MM.1S (cell line): Measurements from ENCODE around the gene MRPL52.
A peak's percentile ranks its signal among the peaks of the same experiment; 100 is the strongest.
"Not testable (repeated sequence)": the region's sequence is repeated elsewhere in the genome, so short reads cannot be mapped to it uniquely, and the experiment has no call there.

Source experiments
- DNase-seq: peaks from one replicate; pipeline ENCODE4 v3.0.0-alpha.2; 2015
- H2AFZ ChIP-seq: fragments of 300-600 bp; sonication (generic); 2 replicates; pipeline ENCODE4 v1.6.0; 2016; ENCODE audit warnings: antibody characterized with exemption, low read length
- H3F3A ChIP-seq: fragments of 300-600 bp; sonication (generic); 2 replicates; pipeline ENCODE4 v1.6.1; 2016; ENCODE audit warnings: mild to moderate bottlenecking, antibody characterized with exemption, low read length, moderate library complexity, mixed read lengths; ENCODE audit not compliant: insufficient read depth
- H3K27ac ChIP-seq: fragments of 300-600 bp; sonication (generic); 2 replicates; pipeline ENCODE4 v1.5.1; 2016; ENCODE audit warnings: mild to moderate bottlenecking, low read length
- H3K27me3 ChIP-seq: fragments of 300-600 bp; sonication (generic); replicated peaks from 2 replicates; pipeline ENCODE4 v1.6.0; 2016; ENCODE audit warnings: low read length; ENCODE audit not compliant: insufficient read depth
- H3K36me3 ChIP-seq: fragments of 300-600 bp; sonication (generic); replicated peaks from 2 replicates; pipeline ENCODE4 v1.6.1; 2016; ENCODE audit warnings: mild to moderate bottlenecking, low read length, mixed read lengths; ENCODE audit not compliant: insufficient read depth
- H3K4me1 ChIP-seq: fragments of 300-600 bp; sonication (generic); 2 replicates; pipeline ENCODE4 v1.6.1; 2016; ENCODE audit warnings: low read length, mixed read lengths
- H3K4me2 ChIP-seq: fragments of 300-600 bp; sonication (generic); 2 replicates; pipeline ENCODE4 v1.6.0; 2016; ENCODE audit warnings: low read depth, low read length
- H3K4me3 ChIP-seq: fragments of 300-600 bp; sonication (generic); 2 replicates; pipeline ENCODE4 v1.5.1; 2016; ENCODE audit warnings: low read length, mixed read lengths
- H3K79me2 ChIP-seq: fragments of 300-600 bp; sonication (generic); 2 replicates; pipeline ENCODE4 v1.6.1; 2016; ENCODE audit warnings: mixed run types, low read length, mixed read lengths
- H3K9ac ChIP-seq: fragments of 300-600 bp; sonication (generic); 2 replicates; pipeline ENCODE4 v1.6.1; 2016; ENCODE audit warnings: low read length, mixed read lengths
- H3K9me2 ChIP-seq: fragments of 300-600 bp; sonication (generic); replicated peaks from 2 replicates; pipeline ENCODE4 v1.6.1; 2016; ENCODE audit warnings: mild to moderate bottlenecking, low read length, mixed read lengths; ENCODE audit not compliant: insufficient read depth
- H3K9me3 ChIP-seq: fragments of 300-600 bp; sonication (generic); replicated peaks from 2 replicates; pipeline ENCODE4 v1.6.1; 2016; ENCODE audit warnings: mild to moderate bottlenecking, low read length, mixed read lengths; ENCODE audit not compliant: insufficient read depth
- H4K20me1 ChIP-seq: fragments of 300-600 bp; sonication (generic); 2 replicates; pipeline ENCODE4 v1.6.1; 2016; ENCODE audit warnings: mild to moderate bottlenecking, low read length, moderate library complexity, mixed read lengths; ENCODE audit not compliant: insufficient read depth
- EZH2 ChIP-seq: fragments of 300-600 bp; sonication (generic); optimal IDR thresholded peaks from 2 replicates; pipeline ENCODE3; 2017; ENCODE audit warnings: low read depth, mild to moderate bottlenecking, antibody characterized with exemption, low read length, mixed read lengths
- EZH2phosphoT487 ChIP-seq: fragments of 300-600 bp; sonication (generic); IDR thresholded peaks from 2 replicates; pipeline ENCODE4 v1.6.1; 2018; ENCODE audit warnings: antibody characterized with exemption, low read length
- TF ChIP-seq, protein P1 (sequence below): fragments of 300-600 bp; sonication (generic); IDR thresholded peaks from 2 replicates; pipeline ENCODE4 v1.5.1; 2016; ENCODE audit warnings: antibody characterized with exemption, low read length, mixed read lengths

MRPL52 gene

GRCh38 chr14:22849212-22849819 is 19.6 kb downstream of the MRPL52 start:
- Histone ChIP-seq H3K36me3 (no peaks in the 10 kb centered on the region), H2AFZ (no peak overlapping the region), H3K27me3 (no peaks in the 10 kb centered on the region), H3K9me2 (no peaks in the 10 kb centered on the region), H3K9me3 (no peaks in the 10 kb centered on the region), H3K4me3 (no peak overlapping the region), H3K4me1 (peaks cover 3% of the 10 kb centered on the region; the same call in 1 of the 2 replicates), H3K4me2 (no peak overlapping the region), H3K27ac (no peak overlapping the region), H3K9ac (no peak overlapping the region), H4K20me1 (no peaks in the 10 kb centered on the region), H3K79me2 (no peaks in the 10 kb centered on the region), H3F3A (no peaks in the 10 kb centered on the region)
- DNase-seq: no peak
- TF ChIP-seq, protein P1, sequence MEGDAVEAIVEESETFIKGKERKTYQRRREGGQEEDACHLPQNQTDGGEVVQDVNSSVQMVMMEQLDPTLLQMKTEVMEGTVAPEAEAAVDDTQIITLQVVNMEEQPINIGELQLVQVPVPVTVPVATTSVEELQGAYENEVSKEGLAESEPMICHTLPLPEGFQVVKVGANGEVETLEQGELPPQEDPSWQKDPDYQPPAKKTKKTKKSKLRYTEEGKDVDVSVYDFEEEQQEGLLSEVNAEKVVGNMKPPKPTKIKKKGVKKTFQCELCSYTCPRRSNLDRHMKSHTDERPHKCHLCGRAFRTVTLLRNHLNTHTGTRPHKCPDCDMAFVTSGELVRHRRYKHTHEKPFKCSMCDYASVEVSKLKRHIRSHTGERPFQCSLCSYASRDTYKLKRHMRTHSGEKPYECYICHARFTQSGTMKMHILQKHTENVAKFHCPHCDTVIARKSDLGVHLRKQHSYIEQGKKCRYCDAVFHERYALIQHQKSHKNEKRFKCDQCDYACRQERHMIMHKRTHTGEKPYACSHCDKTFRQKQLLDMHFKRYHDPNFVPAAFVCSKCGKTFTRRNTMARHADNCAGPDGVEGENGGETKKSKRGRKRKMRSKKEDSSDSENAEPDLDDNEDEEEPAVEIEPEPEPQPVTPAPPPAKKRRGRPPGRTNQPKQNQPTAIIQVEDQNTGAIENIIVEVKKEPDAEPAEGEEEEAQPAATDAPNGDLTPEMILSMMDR: no peak
- TF ChIP-seq EZH2phosphoT487 (no peak), EZH2 (no peak)

GRCh38 chr14:22850944-22851764 is 21.5 kb downstream of the MRPL52 start:
- Histone ChIP-seq H3F3A (no peaks in the 10 kb centered on the region), H3K9ac (no peak overlapping the region), H2AFZ (no peak overlapping the region), H3K79me2 (no peaks in the 10 kb centered on the region), H3K4me3 (no peak overlapping the region), H3K27ac (no peak overlapping the region), H3K27me3 (no peaks in the 10 kb centered on the region), H3K4me2 (no peak overlapping the region), H3K4me1 (peaks cover 3% of the 10 kb centered on the region; the same call in 1 of the 2 replicates), H3K9me2 (no peaks in the 10 kb centered on the region), H4K20me1 (no peaks in the 10 kb centered on the region), H3K36me3 (no peaks in the 10 kb centered on the region), H3K9me3 (no peaks in the 10 kb centered on the region)
- DNase-seq: no peak
- TF ChIP-seq EZH2 (no peak), EZH2phosphoT487 (no peak)
- TF ChIP-seq, protein P1: no peak

DNA sequence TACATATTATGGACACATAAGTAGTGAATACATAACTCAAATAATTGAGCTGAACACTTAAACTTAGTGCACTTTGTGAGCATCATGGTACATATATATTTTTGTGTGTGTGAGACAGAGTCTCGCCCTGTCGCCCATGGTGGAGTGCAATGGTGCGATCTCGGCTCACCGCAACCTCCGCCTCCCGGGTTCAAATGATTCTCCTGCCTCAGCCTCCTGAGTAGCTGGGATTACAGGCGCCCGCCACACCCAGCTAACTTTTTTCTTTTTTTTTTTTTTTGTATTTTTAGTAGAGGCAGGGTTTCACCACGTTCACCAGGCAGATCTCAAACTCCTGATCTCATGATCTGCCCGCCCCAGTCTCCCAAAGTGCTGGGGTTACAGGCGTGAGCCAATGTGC is 22.5 kb downstream of the MRPL52 start:
- H2AFZ ChIP-seq, H4K20me1 ChIP-seq, H3K4me3 ChIP-seq, H3K9me3 ChIP-seq, H3K4me1 ChIP-seq, DNase-seq, H3K27ac ChIP-seq, H3K36me3 ChIP-seq, H3K9me2 ChIP-seq, H3K4me2 ChIP-seq, H3F3A ChIP-seq, H3K9ac ChIP-seq, H3K27me3 ChIP-seq, H3K79me2 ChIP-seq: not testable (repeated sequence)

DNA sequence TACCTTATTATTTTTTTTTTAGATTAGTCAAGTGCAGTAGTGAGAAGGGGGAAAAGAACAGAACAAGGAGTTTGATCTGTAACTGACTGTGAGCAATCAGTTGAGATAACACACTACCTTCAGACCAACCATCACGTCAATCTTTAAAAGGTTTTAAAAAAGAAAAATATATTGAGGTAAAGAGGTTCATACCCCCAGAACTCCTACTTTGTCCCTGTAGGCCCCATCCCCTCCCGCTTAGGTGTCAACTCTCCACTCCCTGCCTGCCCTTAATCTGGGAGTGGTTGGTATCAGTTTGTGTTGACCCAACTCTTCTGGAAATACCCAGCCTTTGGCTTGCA is 22.9 kb downstream of the MRPL52 start:
- DNase-seq: no peak
- Histone ChIP-seq H3K4me3 (no peak overlapping the region), H3K9me3 (no peaks in the 10 kb centered on the region), H3F3A (no peaks in the 10 kb centered on the region), H3K9me2 (no peaks in the 10 kb centered on the region), H3K27me3 (no peaks in the 10 kb centered on the region), H2AFZ (peak overlapping the region; percentile 99), H3K4me2 (no peak overlapping the region; the same call in 1 of the 2 replicates), H3K4me1 (peaks cover 3% of the 10 kb centered on the region; the same call in 1 of the 2 replicates), H3K36me3 (no peaks in the 10 kb centered on the region), H3K27ac (no peak overlapping the region), H4K20me1 (no peaks in the 10 kb centered on the region), H3K79me2 (no peaks in the 10 kb centered on the region), H3K9ac (no peak overlapping the region)
- TF ChIP-seq EZH2: no peak
- TF ChIP-seq, protein P1: no peak
- TF ChIP-seq EZH2phosphoT487: no peak
